HUES6 (cell line): ENCODE results near the gene CATSPER4.

Experiments used
- H3K27ac ChIP-seq: 2 replicates; pipeline ENCODE4 v1.7.0; 2013; ENCODE audit warnings: low read depth, mild to moderate bottlenecking, low read length, inconsistent platforms
- H3K27me3 ChIP-seq: 2 replicates; pipeline ENCODE4 v1.6.1; 2013; ENCODE audit warnings: low read length; ENCODE audit not compliant: control insufficient read depth, insufficient read depth
- H3K36me3 ChIP-seq: 2 replicates; pipeline ENCODE4 v1.6.1; 2013; ENCODE audit warnings: low read length; ENCODE audit not compliant: control insufficient read depth, insufficient read depth
- H3K4me1 ChIP-seq: 2 replicates; pipeline ENCODE4 v1.6.1; 2013; ENCODE audit warnings: low read length; ENCODE audit not compliant: control insufficient read depth, insufficient read depth
- H3K4me3 ChIP-seq: 2 replicates; pipeline ENCODE4 v1.5.1; 2013; ENCODE audit warnings: low read depth, low read length
- H3K9ac ChIP-seq: one replicate; pipeline ENCODE4 v1.6.1; 2013; ENCODE audit warnings: mild to moderate bottlenecking, low read length
- H3K9me3 ChIP-seq: 2 replicates; pipeline ENCODE4 v1.6.1; 2013; ENCODE audit warnings: low read depth, low read length; ENCODE audit not compliant: control insufficient read depth, insufficient read depth

The CATSPER4 gene

DNA sequence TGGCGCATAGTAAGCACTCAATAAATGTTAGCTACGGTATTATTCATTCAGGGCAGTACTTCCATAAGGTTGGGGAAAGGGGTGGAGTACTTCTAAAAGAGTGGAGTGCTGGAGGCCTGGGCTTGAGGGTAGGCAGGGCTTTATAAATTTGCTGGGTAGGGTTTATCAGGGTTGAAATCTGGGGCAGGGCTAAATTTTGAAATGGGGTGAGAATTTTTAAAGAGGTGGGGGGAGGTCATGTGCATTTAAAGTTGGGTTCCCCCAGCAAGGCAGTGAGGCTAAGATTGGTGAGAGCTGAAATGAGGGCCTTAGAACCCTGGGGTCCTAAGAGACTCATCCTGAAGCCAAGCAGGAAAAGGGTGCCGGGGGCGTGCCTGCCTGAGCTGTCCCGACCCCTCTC lies 10.0 kb downstream of the CATSPER4 start:
- Histone ChIP-seq H3K4me3 (peak overlapping the region; percentile 43; the same call in 1 of the 2 replicates), H3K27me3 (peaks cover 12% of the 10 kb centered on the region), H3K9me3 (no peaks in the 10 kb centered on the region), H3K27ac (no peak overlapping the region), H3K4me1 (peaks cover 9% of the 10 kb centered on the region), H3K9ac (no peak overlapping the region), H3K36me3 (no peaks in the 10 kb centered on the region)

DNA sequence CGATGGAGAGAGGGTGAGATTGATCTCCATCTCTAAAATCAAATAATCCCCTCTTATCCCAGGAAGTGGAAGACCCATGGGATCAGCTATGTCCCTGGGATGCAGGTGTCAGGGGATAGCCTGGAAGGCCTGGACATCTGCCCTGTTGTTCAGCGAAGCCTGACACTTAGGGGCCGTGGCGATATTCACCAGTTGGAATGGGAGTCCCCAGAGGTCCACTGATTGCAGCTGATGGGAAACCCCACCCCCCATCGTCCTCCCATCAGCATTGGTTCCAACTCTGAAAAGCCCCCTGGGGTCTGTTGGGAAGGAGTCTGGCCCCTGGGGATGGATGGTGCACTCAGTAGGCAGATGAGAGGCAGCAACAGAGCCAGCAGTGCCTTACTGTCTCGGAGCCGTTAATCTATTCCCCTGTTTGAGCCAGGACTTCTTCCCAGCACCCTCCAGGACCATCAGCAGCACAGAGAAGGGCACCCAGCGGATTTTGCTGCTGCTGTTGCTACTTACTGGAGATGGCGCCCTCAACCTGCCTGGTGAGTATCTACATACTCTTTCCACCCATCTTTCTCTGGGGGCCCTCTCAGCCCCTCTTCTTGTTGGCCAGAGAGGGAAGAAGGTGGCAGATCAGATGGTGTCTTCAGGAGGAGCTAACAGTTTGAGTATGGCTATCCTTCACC lies 13.4 kb downstream of the CATSPER4 start:
- Histone ChIP-seq H3K27me3 (peaks cover 12% of the 10 kb centered on the region), H3K4me1 (peaks cover 9% of the 10 kb centered on the region), H3K36me3 (no peaks in the 10 kb centered on the region), H3K4me3 (no peak overlapping the region), H3K9me3 (no peaks in the 10 kb centered on the region), H3K9ac (no peak overlapping the region), H3K27ac (no peak overlapping the region)

DNA sequence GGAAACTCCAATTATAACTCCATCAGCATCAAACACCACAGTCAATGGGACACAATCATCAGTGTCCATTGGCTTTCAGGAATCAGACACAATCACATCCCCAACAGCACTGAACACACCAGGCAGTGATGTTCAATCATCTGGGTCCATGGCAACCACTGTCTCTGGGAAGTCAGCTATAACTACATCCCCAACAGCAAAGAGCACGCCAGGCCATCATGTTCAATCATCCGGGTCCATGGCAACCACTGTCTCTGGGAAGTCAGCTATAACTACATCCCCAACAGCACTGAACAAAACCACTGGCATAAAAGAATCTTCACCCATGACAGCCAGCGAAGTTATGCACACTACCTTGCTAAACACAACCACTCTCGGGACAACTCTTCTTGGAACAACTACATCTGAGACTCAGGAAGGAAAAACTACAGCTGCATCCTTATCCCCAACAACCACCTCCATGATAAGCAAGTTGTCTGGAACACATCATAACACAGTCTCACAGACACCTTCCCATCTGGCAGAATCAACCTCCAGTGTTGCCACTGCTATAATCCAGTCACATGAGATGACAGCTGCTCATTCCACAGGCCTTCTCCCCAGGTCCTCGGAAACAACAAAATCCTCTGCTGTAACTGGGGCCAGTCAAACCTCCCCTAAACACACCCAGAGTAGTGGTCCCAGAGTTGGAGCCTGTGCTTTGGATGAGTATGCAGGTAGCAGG lies 19.9 kb downstream of the CATSPER4 start:
- Histone ChIP-seq H3K4me3 (no peak overlapping the region), H3K36me3 (no peaks in the 10 kb centered on the region), H3K9ac (no peak overlapping the region), H3K9me3 (no peaks in the 10 kb centered on the region), H3K27ac (no peak overlapping the region), H3K27me3 (no peaks in the 10 kb centered on the region), H3K4me1 (no peaks in the 10 kb centered on the region)

DNA sequence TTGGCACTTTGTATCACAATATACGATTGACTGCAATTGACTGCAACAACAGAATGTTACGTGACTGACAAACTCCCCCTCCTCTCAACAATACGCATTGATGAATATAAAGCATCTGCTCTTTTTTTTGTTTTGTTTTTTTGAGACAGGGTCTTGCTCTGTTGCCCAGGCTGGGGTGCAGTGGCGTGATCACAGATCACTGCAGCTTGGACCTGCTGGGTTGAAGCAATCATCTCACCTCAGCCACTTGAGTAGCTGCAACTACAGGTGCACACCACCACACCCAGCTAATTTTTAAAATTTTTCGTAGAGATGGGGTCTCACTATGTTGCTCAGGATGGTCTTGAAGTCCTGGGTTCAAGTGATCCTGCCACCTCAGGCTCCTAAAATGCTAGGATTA lies 22.3 kb downstream of the CATSPER4 start:
- no peak overlapping the region for H3K9ac ChIP-seq
- H3K36me3 ChIP-seq, result no peaks in the 10 kb centered on the region
- H3K9me3 ChIP-seq, result no peaks in the 10 kb centered on the region
- H3K4me3 ChIP-seq, result no peak overlapping the region
- H3K4me1 ChIP-seq, result no peaks in the 10 kb centered on the region
- H3K27me3 ChIP-seq, result no peaks in the 10 kb centered on the region; the same call in 1 of the 2 replicates
- H3K27ac ChIP-seq, result no peak overlapping the region

DNA sequence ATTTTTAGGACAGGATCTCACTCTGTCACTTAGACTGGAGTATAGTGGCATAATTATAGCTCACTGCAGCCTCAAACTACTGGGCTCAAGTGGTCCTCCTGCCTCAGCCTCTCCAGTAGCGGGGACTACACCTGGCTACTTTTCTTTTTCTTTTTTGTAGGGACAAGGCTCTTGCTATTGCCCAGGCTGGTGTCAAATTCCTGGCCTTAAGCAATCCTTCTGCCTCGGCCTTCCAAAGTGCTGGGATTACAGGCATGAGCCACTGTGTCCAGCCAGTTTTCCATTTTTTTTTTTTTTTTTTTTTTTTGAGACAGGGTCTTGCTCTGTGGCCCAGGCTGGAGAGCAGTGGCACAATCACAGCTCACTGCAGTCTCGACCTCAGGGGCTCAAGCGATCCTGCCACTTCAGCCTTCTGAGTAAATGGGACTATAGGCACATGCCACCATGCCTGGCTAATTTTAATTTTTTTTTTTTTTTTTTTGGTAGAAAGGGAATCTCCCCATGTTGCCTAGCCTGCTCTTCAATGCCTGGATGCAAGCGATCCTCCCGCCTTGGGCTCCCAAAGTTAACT lies 23.0 kb downstream of the CATSPER4 start:
- no peaks in the 10 kb centered on the region for H3K9me3 ChIP-seq
- no peaks in the 10 kb centered on the region for H3K4me1 ChIP-seq

DNA sequence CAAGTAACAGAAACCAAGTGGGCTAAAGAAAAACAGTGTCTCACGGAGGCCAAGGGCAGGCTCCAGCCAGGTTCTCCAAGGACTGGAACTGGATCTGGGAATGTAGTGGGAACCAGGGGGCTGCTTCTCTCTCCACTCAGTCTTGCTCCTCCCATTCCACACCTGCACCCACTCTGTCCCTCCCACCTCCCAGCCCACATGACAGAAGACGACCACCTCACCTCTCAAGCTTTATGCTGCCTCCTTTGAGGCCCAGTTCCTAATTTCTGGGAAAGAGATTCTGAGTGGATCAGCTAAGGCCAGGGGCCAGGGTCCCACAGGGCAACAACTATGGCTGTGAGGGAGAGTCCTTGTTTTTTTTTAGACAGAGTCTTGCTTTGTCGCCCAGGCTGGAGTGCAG lies 24.8 kb downstream of the CATSPER4 start:
- H3K4me3 ChIP-seq, result no peak overlapping the region
- H3K4me1 ChIP-seq, result peaks cover 4% of the 10 kb centered on the region; the same call in 1 of the 2 replicates
- no peaks in the 10 kb centered on the region for H3K9me3 ChIP-seq
- no peak overlapping the region for H3K27ac ChIP-seq
- H3K9ac ChIP-seq, result no peak overlapping the region
- no peaks in the 10 kb centered on the region for H3K36me3 ChIP-seq
- H3K27me3 ChIP-seq, result peaks cover 10% of the 10 kb centered on the region

More for the DNA sequence above, 23.0 kb downstream of the CATSPER4 start:
- H3K4me3 ChIP-seq, result no peak overlapping the region
- no peaks in the 10 kb centered on the region for H3K36me3 ChIP-seq
- no peak overlapping the region for H3K9ac ChIP-seq
- H3K27me3 ChIP-seq, result no peaks in the 10 kb centered on the region; the same call in 1 of the 2 replicates
- no peak overlapping the region for H3K27ac ChIP-seq

DNA sequence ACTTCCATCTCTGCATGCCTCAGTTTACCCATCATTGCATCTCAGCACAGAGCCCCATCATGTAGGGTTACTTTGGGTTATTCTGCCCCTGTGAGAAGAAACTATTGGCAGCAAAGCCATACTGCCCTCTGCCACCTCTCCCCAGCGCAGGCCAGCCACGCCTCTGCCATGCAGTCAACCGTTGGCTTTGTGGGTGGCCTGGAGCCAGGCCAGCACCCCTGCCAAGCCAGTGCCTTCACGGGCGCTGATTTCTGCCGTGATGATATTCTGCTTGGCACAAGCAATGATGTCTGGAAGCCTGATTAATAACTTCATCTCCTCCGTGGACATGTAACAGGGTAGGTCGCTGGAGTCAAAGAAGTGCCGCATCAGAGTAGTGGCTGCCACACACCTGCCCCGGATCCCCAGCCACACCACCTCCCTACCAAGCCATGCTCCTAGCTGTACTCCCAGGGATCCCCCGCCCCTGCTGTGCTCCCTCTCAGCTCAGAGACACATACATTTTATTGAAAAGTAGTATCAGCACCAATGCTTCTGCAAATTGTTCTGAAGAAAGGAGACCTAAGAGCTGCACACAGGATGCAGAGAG lies 28.6 kb downstream of the CATSPER4 start:
- no peak overlapping the region for H3K27ac ChIP-seq

DNA sequence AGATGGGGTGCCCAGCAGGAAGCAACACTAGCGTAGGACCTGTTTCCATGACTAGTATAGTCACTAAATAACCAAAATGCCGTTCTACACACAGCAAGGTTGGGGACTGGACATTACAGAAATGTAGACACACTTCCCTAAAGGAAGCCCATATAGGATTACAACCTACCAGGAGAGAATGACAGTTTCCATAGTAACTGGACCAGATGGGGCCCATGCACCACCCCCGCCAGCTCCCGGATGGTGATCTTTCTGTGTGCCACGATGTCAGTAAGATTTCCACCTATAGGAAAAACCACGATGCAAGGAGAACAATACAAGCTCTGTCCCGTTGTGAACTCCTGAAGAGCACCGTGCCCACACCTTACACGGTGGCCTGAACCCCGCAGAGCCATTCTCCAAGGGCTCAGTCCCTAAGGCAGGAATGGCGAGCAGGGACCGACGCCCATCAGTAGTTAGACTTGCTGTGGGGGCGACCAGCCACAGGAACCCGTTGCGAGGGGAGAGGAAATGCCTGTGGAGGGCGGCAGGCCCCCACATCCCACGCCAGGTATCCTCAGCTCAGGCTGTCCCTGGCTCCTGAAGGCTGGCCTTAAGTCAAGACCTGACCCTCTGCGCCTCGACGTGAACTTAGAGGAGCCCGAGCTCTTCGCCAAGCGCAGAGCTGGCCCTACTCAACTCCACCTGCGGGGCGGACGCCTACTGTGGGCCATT lies 30.0 kb downstream of the CATSPER4 start:
- Histone ChIP-seq H3K4me1 (peaks cover 9% of the 10 kb centered on the region; the same call in 1 of the 2 replicates), H3K27ac (no peak overlapping the region), H3K27me3 (peaks cover 55% of the 10 kb centered on the region), H3K9ac (no peak overlapping the region), H3K9me3 (no peaks in the 10 kb centered on the region), H3K4me3 (no peak overlapping the region), H3K36me3 (no peaks in the 10 kb centered on the region)

More for the DNA sequence above, 28.6 kb downstream of the CATSPER4 start:
- Histone ChIP-seq H3K4me3 (no peak overlapping the region), H3K27me3 (peaks cover 44% of the 10 kb centered on the region), H3K4me1 (peaks cover 9% of the 10 kb centered on the region; the same call in 1 of the 2 replicates), H3K9ac (no peak overlapping the region), H3K9me3 (no peaks in the 10 kb centered on the region), H3K36me3 (no peaks in the 10 kb centered on the region)

DNA sequence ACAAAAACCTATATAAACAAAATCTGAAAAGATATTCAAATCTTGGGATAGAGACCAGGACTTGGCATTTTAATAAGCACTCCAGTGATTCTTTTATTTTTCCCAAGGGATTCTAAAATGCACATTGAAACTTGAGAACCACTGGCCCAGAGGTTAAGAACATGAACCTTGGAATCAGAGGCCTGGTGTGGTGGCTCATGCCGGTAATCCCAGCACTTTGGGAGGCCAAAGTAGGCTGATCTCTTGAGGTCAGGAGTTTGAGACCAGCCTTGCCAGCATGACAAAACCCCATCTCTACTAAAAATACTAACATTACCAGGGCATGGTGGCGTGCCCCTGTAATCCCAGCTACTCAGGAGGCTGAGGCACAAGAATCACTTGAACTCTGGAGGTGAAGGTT lies 30.7 kb downstream of the CATSPER4 start:
- H3K27me3 ChIP-seq, result peaks cover 62% of the 10 kb centered on the region

DNA sequence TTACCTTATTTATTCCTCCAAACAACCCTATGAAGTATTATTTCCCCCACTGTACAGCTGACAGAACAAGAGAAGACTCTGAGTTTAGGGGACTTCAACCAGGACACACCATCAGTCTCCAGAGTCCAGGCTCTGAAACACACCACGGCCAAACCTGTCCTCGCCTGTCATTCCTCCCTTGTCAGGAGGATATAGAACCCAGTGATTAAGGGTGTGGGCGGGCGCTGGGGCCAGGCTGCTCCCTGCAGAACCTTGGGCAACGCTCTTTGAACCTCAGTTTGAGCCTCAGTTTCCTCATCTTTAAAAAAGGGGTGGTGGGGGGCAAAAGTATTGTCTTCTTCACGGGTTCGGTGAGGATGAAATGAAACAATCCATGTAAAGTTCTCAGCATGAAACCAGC lies 34.2 kb downstream of the CATSPER4 start:
- no peaks in the 10 kb centered on the region for H3K36me3 ChIP-seq
- no peak overlapping the region for H3K27ac ChIP-seq
- peaks cover 9% of the 10 kb centered on the region; the same call in 1 of the 2 replicates for H3K4me1 ChIP-seq
- no peaks in the 10 kb centered on the region for H3K9me3 ChIP-seq
- peak overlapping the region; percentile 44 for H3K9ac ChIP-seq
- peak overlapping the region; percentile 73 for H3K4me3 ChIP-seq
- peaks cover 67% of the 10 kb centered on the region for H3K27me3 ChIP-seq

More for the DNA sequence above, 30.7 kb downstream of the CATSPER4 start:
- Histone ChIP-seq H3K4me3 (no peak overlapping the region), H3K27ac (no peak overlapping the region), H3K36me3 (no peaks in the 10 kb centered on the region), H3K4me1 (peaks cover 9% of the 10 kb centered on the region; the same call in 1 of the 2 replicates), H3K9ac (no peak overlapping the region), H3K9me3 (no peaks in the 10 kb centered on the region)
